ENCODE results near the gene ETS2. TPM values are rescaled to one million over a fixed set of nuclear protein-coding genes. Genes with fewer than 3 reads are reported as not detected.

Gene ETS2
- 2.2 and 2.7 TPM in 2 replicates for total RNA-seq (2013; cell fraction: nucleolus; rRNA removed)
- total RNA-seq (2014; rRNA removed), result 3.1 and 3.4 TPM in 2 replicates
- total RNA-seq (2014; rRNA removed; fragmentation: Illumina TruSeq; extraction: Trizol), result 3.4 TPM in 2 replicates
- total RNA-seq (2021), result 8.6 and 10.1 TPM in 2 replicates
- 1.5 TPM for polyA plus RNA-seq (2011; ENCODE audit: low read depth)
- polyA plus RNA-seq (2011; rRNA removed), result 2.7 and 4.7 TPM in 2 replicates
- polyA plus RNA-seq (2011; cell fraction: cytosol; rRNA removed), result 3.7 TPM in 2 replicates
- 8.2 and 8.8 TPM in 2 replicates for polyA plus RNA-seq (2011; cell fraction: nucleus; rRNA removed)
- polyA plus RNA-seq (2012), result 2.3 and 3.3 TPM in 2 replicates
- 6.5 and 7.8 TPM in 2 replicates for polyA plus RNA-seq (2014; fragmentation: Illumina TruSeq; extraction: Trizol)
- polyA plus RNA-seq (2014; fragmentation: Nextera tagmentation; extraction: Ambion mirVana), result 1 to 10 TPM in 1 of 2 experiments, under 1 TPM in 1; 0.52 to 1.2 TPM
- 5.4 and 6.4 TPM in 2 replicates for polyA plus RNA-seq (2014; rRNA removed)
- polyA plus RNA-seq (2016; fragmentation: Nextera tagmentation; extraction: Ambion mirVana), result 1 to 10 TPM; 3.8 to 3.9 TPM
- 3.9 and 4.6 TPM in 2 replicates for polyA minus RNA-seq (2011; rRNA and poly(A)+ RNA removed)
- 3.6 TPM in 2 replicates for polyA minus RNA-seq (2011; cell fraction: cytosol; rRNA and poly(A)+ RNA removed)
- 3.4 and 6.3 TPM in 2 replicates for polyA minus RNA-seq (2011; cell fraction: nucleus; rRNA and poly(A)+ RNA removed)
- Bru-seq, nascent RNA, result percentile 64 among the genes with signal in this experiment
- BruChase-seq, experiment 1, labeled RNA remaining after a 6-hour chase, result percentile 51 among the genes with signal in this experiment
- BruChase-seq, experiment 2, labeled RNA remaining after a 2-hour chase, result percentile 56 among the genes with signal in this experiment
- long read RNA-seq, experiment 1, transcript ETS2-202 (10 exons, 3,766 nt), result major isoform, 5 of 6 reads
- long read RNA-seq, experiment 1, partial matches to known transcripts, result 1 of 6 reads
- long read RNA-seq, experiment 1, other reads (novel, unspliced or antisense), result 0 of 6 reads
- long read RNA-seq, experiment 2, partial matches to known transcripts, result 4 of 8 reads
- long read RNA-seq, experiment 2, other reads (novel, unspliced or antisense), result 0 of 8 reads

DNA sequence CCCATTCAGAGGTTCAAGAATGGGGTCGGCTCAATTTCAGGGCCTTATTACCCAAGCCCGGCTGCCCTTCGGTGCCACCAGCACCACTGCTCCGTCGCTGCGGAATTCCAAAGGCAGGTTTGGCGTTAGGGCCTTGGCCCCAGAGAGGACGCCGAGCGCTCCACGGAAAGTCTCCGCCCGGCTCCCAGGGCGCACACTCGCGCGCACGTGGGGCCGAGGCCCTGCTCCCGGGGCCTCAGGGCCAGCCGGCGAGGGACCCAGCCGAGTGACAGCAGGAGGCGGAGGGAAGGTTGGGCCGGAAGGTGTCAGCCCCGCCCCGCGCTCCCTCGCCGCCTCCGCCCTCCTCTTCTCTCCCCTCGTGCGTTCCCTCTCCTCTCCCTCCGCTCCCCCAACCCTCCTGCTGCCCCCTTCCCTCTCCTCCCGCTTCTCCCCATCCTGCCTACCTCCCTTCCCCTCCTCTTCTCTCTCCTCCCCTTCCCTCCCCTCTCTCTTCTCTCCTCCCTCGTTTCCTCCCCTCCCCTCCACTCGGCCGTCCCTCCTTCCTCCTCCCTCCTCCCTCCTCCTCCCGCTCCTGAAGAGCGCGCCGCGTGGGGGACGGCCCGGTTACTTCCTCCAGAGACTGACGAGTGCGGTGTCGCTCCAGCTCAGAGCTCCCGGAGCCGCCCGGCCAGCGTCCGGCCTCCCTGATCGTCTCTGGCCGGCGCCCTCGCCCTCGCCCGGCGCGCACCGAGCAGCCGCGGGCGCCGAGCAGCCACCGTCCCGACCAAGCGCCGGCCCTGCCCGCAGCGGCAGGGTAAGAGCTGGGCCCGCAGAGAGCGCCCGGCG is at the start of gene ETS2:
Gene ETS2 (plus strand): TSS at position 602 of the 825 bp plus-strand sequence. CDS start 4,106 bp downstream, outside the sequence.
- peak within 1 kb of the TSS; percentile 83 for H3K4me3 ChIP-seq
- DNase-seq (ENCODE audit: low read depth, low spot score) (peak; percentile 36), FAIRE-seq (peak; percentile 71), ATAC-seq (peak; percentile 89)
- ChIA-PET POLR2A (no interaction called here), RAD21 (ENCODE audit: unreplicated experiment) (no interaction called here), CTCF (no interaction called here), SMC1A (ENCODE audit: uncharacterized antibody, unreplicated experiment) (interaction anchor here (1.2 kb wide), 1 partner anchor 35 kb away, joined by 3 read pairs; no protein-coding TSS in a partner anchor)
- H3K4me1 ChIP-seq (ENCODE audit: control insufficient read depth, insufficient read depth, low read length), result peaks cover 11% of the 10 kb centered on the region
- no peaks in the 10 kb centered on the region for H3K9me3 ChIP-seq (replicated peaks; ENCODE audit: control insufficient read depth, insufficient read depth, low read length)
- peak within 1 kb of the TSS; percentile 99 for H3K4me2 ChIP-seq (ENCODE audit: control insufficient read depth, insufficient read depth)
- peak within 1 kb of the TSS; percentile 73 for H3K9ac ChIP-seq (ENCODE audit: control insufficient read depth, insufficient read depth, low read length)
- no peaks in the 10 kb centered on the region; a peak in 1 of 4 replicates for H3K27me3 ChIP-seq (replicated peaks in 1 of 2; ENCODE audit: control insufficient read depth in 2 of 2, insufficient read depth in 2 of 2, low read length in 1 of 2)
- in situ Hi-C loops (cut with MboI) (no loop called here), intact Hi-C loops (cut with micrococcal nuclease; ENCODE audit: unreplicated experiment) (no loop called here)
- H4K20me1 ChIP-seq (ENCODE audit: control insufficient read depth, insufficient read depth), result no peaks in the 10 kb centered on the region
- no peaks in the 10 kb centered on the region for H3K79me2 ChIP-seq (ENCODE audit: control insufficient read depth, insufficient read depth, low read length)
- BruUV-seq (replicated peaks), result no TSS peak
- no peaks in the 10 kb centered on the region for H3K36me3 ChIP-seq (ENCODE audit: control insufficient read depth in 2 of 2, insufficient read depth in 2 of 2, low read length in 1 of 2)
- H3K27ac ChIP-seq (ENCODE audit: control insufficient read depth, insufficient read depth), result no peak within 1 kb of the TSS
- H2AFZ ChIP-seq (ENCODE audit: control insufficient read depth, low read depth, low read length), result peak within 1 kb of the TSS; percentile 77
- WGBS (ENCODE audit: insufficient coverage, insufficient replicate concordance, low lambda C conversion rate, missing lambda C conversion rate), result 2% methylated on average over 45 of the region's 76 CpGs
- 0 out of 2 replicates have a peak, but pooled peaks have one; percentile 12 for TF ChIP-seq TCF3 (IDR thresholded peaks at IDR 0.05; ENCODE audit: borderline replicate concordance, insufficient read depth, low read depth, low read length)
- no peak for TF ChIP-seq GABPA (IDR thresholded peaks at IDR 0.05; ENCODE audit: low read depth)
- TF ChIP-seq, protein P1, sequence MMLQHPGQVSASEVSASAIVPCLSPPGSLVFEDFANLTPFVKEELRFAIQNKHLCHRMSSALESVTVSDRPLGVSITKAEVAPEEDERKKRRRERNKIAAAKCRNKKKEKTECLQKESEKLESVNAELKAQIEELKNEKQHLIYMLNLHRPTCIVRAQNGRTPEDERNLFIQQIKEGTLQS (IDR thresholded peaks at IDR 0.05; ENCODE audit: borderline replicate concordance, extremely low read depth, low read depth, low read length), result no peak
- no peak for TF ChIP-seq RUNX3 (IDR thresholded peaks at IDR 0.05; ENCODE audit: low read length)
- no peak for TF ChIP-seq SREBF2 (IDR thresholded peaks at IDR 0.05; ENCODE audit: low read length)
- no peak for TF ChIP-seq CBX5 (IDR thresholded peaks at IDR 0.05; ENCODE audit: low read depth)
- TF ChIP-seq BHLHE40 (IDR thresholded peaks at IDR 0.05; ENCODE audit: borderline replicate concordance in 1 of 2, low read depth in 2 of 2, low read length in 1 of 2), result peak; percentile 21 to 79; a peak in 3 of 4 replicates
- TF ChIP-seq LARP7 (IDR thresholded peaks at IDR 0.05), result peak; percentile 42; the same call in 1 of the 2 replicates
- TF ChIP-seq IKZF2 (IDR thresholded peaks at IDR 0.05), result peak in 1 of 2 experiments; percentile 36; a peak in 1 of 4 replicates
- 0 out of 2 replicates have a peak, but pooled peaks have one; percentile 24 for TF ChIP-seq POLR2AphosphoS5 (IDR thresholded peaks at IDR 0.05; ENCODE audit: low read length)
- no peak for TF ChIP-seq MTA2 (IDR thresholded peaks at IDR 0.05; ENCODE audit: low read depth)
- TF ChIP-seq, protein P2, sequence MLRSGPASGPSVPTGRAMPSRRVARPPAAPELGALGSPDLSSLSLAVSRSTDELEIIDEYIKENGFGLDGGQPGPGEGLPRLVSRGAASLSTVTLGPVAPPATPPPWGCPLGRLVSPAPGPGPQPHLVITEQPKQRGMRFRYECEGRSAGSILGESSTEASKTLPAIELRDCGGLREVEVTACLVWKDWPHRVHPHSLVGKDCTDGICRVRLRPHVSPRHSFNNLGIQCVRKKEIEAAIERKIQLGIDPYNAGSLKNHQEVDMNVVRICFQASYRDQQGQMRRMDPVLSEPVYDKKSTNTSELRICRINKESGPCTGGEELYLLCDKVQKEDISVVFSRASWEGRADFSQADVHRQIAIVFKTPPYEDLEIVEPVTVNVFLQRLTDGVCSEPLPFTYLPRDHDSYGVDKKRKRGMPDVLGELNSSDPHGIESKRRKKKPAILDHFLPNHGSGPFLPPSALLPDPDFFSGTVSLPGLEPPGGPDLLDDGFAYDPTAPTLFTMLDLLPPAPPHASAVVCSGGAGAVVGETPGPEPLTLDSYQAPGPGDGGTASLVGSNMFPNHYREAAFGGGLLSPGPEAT (IDR thresholded peaks at IDR 0.05; ENCODE audit: low read depth), result peak; percentile 42; the same call in 1 of the 2 replicates
- no peak for TF ChIP-seq JUND (IDR thresholded peaks at IDR 0.05; ENCODE audit: low read depth, low read length)
- TF ChIP-seq SP1 (IDR thresholded peaks at IDR 0.05; ENCODE audit: low read depth, low read length), result peak; percentile 23
- peak; percentile 89 for TF ChIP-seq NBN (IDR thresholded peaks at IDR 0.05)
